ENCODE data around the gene DNAL1.

DNA sequence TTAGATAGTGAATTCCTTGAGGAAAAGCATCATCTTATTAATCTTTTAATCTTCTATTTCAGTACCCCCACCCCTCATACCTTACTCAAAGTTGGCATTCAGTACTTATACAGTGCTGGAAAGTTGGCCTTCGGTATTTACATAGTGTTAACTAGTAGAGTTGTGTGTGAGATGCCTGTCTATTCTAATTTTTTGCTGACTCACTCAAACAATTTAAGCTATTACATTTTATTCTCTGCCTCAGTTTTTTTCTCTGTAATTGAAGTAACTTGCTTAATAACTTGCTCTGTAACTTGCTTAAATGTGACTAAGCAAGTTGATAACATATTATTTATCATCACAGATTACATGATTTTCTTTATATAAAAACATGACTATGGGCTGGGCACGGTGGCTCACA lies 20.3 kb downstream of the DNAL1 start:
- TF ChIP-seq SPI1 (IDR thresholded peaks at IDR 0.05; ENCODE audit: low read depth, low read length) (no peak), POLR2A (IDR thresholded peaks at IDR 0.05; ENCODE audit: low read depth, low read length) (no peak), POLR2AphosphoS5 (IDR thresholded peaks at IDR 0.05; ENCODE audit: low read depth, low read length) (no peak)

Data from GM12891 (cell line).